Measurements from ENCODE around the gene PRKAR1B.
"Not testable (repeated sequence)": the region's sequence is repeated elsewhere in the genome, so short reads cannot be mapped to it uniquely, and the experiment has no call there.

PRKAR1B gene

DNA sequence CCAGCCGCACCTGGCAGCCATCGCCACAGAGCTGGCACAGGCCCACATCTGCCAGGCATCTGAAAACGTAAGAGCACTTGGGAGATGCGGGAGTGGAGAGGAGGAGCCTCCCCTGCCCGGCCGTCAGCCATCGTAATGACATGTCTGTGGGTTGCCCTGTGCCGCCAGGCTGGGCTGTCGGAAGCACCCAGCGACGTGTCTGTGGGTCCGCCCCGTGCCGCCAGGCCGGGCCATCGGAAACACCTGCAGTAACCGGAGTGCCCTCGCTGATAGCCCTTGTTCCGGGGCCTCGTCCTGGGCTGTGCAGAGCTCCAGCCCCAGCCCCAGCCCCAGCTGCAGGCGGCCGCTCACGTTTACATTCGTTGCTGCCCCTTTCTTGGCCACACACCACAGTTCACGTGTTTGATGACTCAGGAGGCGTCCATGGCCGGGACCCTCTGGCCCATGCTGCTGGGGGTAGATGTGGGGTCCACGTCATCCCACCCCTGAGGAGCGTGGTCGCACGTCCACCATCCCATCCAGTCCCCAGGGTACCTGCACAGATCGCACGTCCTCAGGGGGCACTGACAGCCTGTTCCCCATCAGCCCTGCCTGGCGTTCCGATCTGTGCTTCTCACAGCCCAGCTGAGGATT, 30.0 kb upstream of the PRKAR1B start:
- DNase-seq: no peak

DNA sequence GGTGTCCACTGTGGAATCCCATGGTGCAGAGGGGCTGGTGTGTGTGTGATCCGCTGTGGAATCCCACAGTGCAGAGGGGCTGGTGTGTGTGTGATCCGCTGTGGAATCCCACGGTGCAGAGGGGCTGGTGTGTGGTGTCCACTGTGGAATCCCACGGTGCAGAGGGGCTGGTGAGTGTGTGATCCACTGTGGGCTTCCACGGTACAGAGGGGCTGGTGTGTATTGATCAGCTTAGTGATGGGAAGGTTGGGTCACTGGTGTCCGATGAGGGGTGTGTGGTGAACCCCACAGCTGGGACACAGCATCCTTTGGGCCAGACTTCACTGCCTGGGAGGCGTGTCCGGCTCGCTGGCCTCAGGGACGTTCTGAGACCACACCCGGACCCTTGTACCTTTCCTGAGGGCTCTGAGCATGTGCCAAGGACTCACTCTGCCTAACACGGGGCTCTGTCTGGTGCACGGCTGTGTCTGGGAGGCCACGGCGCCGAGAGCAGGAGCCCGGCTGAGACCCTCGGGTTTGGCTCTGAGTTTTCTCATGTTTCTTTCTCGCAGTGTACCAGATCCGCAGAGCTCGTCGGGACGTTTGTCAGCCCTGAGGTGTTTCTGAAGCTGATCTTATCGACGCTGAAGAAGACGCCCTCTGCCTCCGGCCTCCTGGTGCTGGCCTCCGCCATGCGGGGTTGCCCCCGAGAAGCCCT, 29.3 kb upstream of the PRKAR1B start:
- DNase-seq: no peak

DNA sequence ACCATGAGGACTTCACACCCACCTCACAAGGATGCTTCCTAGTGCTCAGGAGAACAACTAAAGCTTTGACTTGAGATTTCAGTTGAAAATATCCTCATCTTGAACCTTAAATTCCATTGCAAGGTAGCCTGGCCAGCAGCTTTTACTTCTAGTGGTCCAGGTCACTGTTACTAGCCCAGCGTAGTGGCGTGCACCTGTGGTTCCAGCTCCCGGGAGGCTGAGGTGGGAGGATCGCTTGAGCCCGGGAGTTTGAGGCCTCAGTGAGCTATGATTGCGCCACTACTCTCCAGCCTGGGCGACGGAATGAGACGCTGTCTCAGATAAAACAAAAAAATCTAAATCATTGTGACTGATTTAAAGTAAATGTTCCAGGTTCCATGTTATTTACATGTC, 28.3 kb upstream of the PRKAR1B start:
- no peak for DNase-seq

DNA sequence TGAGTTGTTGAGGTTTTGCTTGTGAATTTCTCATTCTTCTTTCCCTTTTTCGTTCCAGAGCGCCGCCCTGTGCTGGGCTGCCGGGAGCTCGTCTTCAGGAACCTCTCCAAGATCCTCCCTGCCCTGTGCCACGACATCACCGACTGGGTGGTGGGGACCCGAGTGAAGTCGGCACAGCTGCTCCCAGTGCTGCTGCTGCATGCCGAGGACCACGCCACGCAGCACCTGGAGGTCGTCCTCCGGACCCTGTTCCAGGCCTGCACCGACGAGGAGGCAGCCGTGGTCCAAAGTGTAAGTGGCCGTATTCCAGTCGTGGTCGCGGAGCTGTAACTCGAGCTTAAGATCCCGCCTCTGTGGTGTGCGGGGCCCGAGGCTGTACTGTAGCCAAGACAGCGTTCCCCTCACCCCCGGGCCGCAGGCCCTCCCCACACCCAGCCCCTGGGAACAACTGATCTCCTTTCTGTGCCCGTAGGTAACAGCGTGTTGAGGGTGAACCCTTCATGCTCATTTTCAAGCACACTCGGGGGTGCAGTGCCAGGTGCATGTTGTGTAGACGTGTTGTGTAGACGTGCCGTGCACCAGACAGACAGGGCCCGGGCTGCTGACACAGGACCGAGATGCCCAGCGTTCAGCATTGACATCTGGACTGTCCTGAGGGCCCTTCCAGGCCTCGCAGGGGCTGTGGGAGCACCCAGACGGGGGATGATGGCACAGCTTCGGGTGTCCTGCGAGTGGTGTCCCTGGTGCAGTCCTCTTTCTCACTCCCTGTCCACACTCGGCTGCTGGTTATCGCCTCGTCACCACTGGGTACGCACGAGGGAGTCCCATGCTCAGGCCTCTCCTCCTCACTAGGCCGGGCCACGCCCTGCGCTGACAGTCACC, 27.7 kb upstream of the PRKAR1B start:
- no peak for DNase-seq

DNA sequence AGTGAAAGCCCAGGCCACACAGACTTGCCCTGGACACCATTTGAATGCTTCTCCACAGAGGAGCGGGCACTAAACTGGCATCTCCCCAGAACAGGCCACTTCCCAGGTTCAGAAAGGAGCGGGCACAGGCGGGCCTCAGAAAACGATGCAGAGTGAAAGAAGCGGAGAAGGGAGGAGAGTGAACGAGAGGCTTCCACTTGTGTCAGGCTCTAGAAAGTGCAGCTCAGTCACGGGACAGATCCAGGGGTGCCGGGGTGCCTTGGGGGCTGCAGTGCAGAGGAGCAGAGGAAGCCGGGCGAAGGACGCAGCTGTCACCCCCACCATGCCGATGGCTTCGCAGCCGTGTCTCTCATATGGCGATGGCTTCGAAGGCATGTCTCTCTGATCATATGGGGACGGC, 26.1 kb upstream of the PRKAR1B start:
- no peak for DNase-seq

DNA sequence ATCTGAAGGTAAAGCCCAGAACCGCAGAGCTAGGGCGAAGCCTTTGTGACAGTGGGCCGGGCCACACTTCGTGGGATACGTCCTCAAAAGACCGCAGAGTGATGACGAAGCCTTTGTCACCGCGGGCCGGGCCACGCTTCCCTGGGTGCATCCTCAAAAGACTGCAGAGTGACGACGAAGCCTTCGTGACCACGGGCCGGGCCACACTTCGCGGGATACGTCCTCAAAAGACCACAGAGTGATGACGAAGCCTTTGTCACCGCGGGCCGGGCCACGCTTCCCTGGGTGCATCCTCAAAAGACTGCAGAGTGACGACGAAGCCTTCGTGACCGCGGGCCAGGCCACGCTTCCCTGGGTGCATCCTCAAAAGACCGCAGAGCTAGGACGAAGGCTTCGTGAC, 25.2 kb upstream of the PRKAR1B start:
- not testable (repeated sequence) for DNase-seq

DNA sequence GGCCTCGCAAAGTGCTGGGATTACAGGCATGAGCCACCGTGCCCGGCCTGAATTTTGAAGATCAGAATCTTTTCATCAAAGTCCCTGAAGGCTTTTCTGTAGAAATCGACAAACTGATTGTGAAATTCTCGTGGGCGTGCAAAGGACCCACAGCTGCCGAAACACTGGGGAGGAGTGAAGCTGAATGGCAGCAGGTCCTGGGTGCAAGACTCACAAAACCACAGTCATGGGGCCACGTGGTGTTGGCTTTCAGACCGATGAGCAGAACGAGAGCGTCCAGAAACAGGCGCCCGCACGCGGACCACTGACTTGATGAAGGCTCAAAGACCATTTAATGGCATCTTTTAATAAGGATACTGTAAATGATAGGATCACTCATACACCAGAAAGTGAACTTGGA, 24.7 kb upstream of the PRKAR1B start:
- no peak for DNase-seq

DNA sequence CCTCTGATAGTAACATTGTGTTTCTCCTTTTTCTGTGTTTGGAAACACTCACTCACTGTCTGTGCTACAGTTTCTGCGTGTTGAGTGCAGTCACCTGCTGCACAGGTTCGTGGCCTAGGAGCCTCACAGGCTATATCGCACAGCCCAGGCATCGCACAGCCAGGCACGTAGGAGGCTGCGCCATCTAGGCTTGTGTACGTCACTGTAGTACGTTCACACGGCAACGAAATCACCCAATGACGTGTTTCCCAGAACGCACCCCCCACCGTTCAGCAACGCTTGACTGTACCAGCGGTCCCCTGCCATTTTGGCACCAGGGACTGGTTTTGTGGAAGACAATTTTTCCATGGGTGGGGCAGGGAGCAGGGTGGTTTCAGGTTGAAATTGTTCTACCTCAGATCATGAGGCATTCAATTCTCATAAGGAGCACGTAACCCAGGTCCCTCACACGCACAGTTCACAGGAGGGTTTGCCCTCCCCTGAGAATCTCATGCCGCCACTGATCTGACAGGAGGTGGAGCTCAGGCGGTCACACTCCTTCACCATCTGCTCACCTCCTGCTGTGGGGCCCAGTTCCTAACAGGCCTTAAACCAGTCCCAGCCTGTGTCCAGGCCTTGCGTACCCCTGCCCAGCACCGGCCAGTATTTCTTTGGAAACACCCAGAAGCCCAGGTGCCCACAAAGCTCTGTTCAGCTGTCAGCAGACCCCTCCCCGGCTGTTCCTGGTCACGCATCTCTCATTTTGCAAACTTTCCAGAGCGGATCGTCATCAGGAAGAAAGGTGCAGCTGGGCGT, 23.2 kb upstream of the PRKAR1B start:
- DNase-seq: no peak

DNA sequence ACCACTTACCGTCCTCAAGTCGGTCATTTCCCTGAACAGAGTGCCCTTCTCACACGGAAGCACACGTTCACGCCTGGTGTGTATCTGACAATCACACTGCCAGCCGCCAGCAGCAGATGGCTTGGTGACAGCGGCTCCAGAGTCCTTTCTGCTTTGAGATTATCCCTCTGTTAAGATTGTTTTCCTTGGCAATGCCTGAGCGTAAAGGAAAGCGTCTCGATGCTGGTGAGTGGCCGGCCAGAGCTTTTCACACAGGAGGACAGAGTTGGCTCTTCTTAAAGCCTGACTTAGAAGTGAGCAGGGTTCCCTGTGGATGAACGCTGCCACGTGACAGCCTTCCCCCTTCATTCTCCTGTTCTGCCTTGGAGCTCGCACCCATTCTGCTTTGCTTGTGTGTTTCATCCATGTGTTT, 22.1 kb upstream of the PRKAR1B start:
- DNase-seq: no peak

DNA sequence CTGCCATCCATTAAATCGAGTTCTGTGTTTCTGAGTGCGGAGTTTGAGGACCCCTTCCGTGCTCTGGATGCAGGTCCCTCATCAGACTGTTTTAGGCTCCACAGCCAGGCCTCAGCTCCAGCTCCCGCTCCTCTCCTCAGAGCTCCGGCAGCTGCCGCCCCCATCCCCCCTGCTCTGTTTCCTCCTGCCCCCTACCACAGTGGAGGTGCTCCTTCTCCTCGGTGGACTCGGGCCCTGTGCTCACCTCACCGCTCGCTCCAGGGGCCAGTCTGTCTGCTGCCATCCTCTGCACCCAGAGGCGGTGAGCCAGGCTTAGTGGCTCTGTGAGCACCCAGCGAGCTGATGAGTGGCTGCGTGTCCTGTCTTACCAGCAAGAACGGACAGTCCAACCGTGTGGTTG, 21.4 kb upstream of the PRKAR1B start:
- DNase-seq: no peak

DNA sequence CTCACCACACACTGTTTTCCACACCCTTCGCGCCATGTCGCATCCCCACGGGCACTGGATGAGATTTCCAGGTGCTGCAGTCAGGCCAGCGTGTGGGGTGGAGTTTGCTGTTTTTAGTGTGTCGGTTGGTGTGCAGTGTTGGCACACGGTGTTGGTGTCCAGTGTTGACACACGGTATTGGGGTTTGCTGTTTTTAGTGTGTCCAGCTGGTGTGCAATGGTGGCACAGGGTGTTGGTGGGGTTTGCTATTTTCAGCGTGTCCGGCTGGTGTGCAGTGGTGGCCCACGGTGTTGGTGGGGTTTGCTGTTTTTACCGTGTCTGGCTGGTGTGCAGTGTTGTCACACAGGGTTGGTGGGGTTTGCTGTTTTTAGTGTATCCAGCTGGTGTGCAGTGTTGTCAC, 20.1 kb upstream of the PRKAR1B start:
- DNase-seq: no peak

DNA sequence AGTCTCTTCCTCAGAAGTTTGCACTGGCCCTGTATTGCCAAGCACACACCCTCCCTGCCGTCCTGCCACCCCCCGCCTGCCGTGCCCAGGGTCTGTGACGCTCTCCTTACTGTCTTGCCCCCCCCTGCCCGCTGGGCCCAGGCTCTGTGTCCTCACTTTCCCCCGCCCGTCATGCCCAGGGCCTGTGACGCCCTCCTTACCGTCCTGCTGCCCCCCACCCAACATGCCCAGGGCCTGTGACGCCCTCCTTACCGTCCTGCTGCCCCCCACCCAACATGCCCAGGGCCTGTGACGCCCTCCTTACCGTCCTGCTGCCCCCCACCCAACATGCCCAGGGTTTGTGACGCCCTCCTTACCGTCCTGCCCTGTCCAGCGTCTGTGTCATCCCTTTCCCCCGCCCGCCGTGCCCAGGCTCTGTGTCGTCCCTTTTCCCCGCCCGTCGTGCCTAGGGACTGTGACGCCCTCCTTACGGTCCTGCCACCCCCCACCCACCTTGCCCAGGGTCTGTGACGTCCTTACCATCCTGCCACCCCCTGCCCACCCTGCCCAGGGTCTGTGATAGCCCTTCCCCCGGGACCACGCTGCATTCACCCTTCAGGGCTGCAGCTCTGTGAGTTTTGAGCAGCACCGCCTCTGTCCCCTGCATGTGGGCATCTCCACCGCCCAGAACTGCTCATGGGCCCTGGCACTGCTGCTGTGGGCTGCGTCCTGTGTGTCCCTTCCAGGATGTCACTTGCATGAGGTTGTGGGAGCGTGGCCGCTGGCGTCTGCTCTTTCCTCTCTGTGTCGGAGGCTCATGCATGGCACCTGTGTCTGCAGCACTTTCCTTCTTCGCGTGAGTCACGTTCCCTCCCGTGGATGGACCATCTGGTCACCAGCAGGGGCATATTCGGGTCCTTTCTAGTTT, 19.3 kb upstream of the PRKAR1B start:
- DNase-seq: no peak

DNA sequence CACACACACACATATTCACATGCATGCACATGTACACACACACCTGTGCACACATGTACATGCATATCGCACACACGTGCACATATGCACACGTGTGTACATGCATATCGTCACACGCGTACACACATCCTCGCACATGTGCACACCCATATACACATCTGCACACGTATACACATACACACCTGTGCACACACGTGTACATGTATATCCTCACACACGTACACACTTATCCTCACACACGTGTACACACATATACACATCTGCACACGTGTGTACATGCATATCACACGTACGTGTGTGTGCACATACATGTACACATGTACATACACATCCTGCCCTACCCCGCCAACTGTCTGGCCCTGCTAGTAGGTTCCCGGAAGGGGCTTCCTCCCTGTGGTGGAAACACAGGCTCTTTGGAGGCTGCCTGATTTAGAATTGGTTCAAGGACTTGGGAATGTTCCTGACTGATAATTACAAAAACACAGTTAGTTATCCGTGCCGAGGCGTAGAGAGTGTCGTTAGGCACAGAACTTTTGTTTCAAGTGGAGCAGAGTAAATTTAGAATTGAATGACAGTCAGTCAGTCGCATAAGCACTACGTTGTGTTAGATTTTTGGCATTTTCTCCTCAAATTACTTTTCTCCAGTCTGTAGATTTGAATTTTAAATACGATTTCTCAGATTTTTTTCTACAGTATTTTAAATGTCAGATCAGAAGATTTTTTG, 18.5 kb upstream of the PRKAR1B start:
- DNase-seq: no peak

DNA sequence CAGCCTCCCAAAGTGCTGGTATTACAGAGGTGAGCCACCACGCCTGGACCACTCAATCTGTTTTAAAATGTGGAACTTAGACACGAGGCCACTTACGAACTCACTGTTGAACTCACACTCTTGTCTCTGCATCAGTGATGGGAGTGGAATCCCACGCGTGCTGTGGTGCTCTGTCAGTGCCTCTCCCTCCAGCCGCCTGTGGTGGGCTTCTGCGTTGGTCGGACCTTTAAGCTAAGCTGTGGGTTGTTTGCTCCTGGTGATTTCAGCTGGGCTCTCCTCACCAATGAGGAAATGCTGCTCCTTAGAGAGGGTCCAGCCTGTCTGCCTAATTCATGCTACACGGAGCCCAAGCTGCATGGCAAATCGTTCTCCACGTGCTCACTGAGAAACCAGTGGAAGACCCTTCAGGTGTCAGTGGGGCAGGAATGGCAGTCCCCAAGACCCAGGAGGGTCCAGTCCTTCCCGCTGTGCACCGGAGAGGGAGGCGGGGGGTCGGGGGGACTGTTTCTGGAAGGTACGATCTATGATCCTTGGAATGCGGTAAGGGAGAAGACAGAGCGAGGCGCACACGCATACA, 17.9 kb upstream of the PRKAR1B start:
- DNase-seq: no peak

DNA sequence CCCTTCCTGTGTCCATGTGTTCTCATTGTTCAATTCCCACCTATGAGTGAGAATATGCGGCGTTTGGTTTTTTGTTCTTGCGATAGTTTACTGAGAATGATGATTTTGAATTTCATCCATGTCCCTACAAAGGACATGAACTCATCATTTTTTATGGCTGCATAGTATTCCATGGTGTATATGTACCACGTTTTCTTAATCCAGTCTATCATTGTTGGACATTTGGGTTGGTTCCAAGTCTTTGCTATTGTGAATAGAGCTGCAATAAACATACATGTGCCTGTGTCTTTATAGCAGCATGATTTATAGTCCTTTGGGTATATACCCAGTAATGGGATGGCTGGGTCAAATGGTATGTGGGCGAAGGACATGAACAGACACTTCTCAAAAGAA, 17.0 kb upstream of the PRKAR1B start:
- not testable (repeated sequence) for DNase-seq

DNA sequence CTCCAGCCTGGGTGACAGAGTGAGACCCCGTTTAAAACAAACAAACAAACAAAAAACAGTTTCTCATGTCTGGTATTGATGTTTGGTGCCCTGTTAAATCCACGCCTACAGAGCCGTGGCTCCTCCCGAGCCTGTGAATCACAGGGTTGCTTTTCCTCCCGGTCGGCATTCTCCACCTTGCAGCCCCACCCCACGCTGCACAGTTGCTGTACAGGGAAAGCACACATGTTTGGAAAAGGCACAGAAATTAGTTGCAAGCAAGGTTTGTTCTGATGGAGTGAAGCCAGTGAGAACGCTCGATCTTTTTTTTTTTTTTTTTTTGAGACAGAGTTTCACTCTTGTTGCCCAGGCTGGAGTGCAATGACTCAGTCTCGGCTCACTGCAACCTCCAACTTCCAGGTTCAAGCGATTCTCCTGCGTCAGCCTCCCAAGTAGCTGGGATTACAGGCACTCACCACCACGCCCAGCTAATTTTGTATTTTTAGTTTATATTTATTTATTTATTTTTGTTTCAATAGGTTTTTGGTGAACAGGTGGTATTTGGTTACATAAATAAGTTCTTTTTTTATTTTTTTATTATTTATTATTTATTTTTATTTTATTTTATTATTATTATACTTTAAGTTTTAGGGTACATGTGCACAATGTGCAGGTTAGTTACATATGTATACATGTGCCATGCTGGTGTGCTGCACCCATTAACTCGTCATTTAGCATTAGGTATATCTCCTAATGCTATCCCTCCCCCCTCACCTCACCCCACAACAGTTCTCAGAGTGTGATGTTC, 16.5 kb upstream of the PRKAR1B start:
- DNase-seq: not testable (repeated sequence)

DNA sequence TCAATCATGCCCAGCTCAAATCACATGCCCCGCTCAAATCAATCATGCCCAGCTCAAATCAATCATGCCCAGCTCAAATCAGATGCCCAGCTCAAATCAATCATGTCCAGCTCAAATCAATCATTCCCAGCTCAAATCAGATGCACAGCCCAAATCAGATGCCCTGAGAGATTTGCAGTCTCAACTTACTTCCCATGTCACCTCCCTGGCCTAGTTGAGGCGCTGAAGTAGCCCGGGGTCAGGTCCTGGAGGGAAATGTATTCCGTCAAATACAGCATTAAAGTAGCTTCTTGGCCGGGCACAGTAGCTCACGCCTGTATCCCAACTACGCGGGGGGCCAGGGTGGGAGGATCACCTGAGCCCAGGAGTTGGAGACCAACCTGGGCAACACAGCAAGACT, 15.7 kb upstream of the PRKAR1B start:
- no peak for DNase-seq

DNA sequence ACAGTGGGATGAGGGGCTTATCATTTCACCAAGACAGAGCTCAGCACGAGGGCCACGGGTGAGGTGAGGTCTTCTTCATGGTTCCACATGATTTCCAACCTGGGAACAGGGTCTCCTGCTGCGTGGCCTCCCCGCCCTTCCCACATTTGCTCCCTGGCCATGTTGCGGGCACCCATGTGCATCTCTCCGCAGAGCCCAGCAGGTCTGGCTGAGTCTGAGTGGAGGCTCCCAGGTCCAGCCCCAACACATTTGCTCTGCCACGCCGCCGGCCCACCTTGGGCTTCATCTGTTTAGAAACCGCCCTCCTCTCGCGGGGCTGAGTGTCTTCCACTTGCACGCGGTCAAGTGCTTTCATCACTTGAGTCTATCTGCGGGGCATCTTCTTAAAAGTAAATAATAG, 14.8 kb upstream of the PRKAR1B start:
- DNase-seq: no peak

DNA sequence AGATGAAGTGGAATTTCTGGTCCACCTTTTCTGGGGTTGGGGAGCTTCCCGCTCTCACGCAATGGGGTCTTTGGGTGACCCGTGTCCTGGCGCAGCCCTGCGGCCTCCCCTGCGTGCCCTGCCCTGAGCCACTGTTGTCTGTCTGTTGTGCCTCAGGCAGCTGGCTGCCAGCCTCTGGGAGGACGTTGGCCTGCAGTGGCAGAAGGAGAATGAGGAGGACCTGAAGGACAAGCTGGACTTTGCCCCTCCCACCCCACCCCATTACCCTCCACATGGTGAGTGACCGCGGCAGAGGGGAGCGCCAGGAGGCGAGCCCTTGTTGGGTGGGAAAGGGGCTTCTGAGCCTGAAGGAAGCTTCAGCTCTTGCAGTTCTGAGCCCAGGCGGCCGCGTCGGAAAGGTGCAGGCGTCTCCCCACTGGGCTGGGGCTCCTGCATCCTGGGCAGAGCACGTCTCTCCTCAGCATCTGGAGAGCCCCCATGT, 14.2 kb upstream of the PRKAR1B start:
- DNase-seq: no peak
